HG02970 (cell line): Measurements from ENCODE around the gene LIMS2.

Experiments
- ATAC-seq: cut with Tn5 transposase; IDR thresholded peaks from one replicate; pipeline ENCODE4 v1.9.1; 2021; ENCODE audit warnings: mild to moderate bottlenecking, moderate library complexity, moderate number of reproducible peaks; ENCODE audit not compliant: unreplicated experiment, low FRiP score

LIMS2 gene

GRCh38 chr2:127701651-127702394 is 26.5 kb upstream of the LIMS2 start:
- ATAC-seq = peak; percentile 44

DNA sequence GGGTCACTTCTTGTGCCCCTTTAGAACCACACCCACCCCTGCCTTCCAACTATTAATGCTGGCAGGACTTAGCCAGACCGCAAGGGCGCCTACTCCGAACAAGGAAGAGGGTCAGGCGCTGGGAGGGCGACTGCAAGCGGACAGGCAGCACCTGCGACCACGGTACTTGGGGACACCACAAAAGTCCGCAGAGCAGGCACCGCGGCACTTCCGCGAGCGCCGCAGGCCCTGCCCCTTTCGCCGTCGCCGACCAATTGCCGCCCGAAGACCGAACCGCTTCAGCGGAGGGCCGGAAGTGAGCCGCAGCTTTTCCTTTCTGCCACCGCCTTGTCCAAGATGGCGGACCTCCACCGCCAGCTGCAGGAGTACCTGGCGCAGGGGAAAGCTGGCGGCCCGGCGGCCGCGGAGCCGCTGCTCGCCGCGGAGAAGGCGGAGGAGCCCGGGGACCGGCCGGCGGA is 25.9 kb upstream of the LIMS2 start, which contains the start of gene SFT2D3:
Gene SFT2D3 (plus strand): TSS at position 305 of the 458 bp plus-strand sequence. CDS start 32 bp downstream, at position 337.
- peak; percentile 66 for ATAC-seq

GRCh38 chr2:127700527-127701192 is 25.3 kb upstream of the LIMS2 start:
- ATAC-seq = peak; percentile 43

- ATAC-seq = no peak
Measured at GRCh38 chr2:127698553-127699355, 23.4 kb upstream of the LIMS2 start.

- no peak for ATAC-seq
Measured at GRCh38 chr2:127697482-127698180, 22.3 kb upstream of the LIMS2 start.

- ATAC-seq = no peak
Measured at GRCh38 chr2:127695491-127696472, 20.5 kb upstream of the LIMS2 start.

DNA sequence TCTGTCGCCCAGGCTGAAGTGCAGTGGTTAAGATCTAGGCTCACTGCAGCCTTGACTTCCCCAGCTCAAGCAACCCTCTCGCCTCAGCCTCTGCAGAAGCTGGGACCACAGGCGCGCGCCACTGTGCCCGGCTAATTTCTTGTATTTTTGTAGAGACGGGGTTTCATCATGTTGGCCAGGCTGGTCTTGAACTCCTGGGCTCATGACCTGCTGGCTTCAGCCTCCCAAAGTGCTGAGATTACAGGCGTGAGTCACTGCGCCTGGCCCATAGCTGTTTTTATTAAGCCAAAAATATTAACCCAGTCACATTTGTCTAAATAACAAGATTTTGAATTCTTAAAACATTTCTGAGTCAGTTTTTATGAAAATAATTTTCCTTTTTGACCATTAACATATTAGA is 19.7 kb upstream of the LIMS2 start:
- no peak for ATAC-seq

- no peak for ATAC-seq
Measured at GRCh38 chr2:127690696-127691095, 15.4 kb upstream of the LIMS2 start.

- ATAC-seq = no peak
Measured at GRCh38 chr2:127688405-127688804, 13.1 kb upstream of the LIMS2 start.

- ATAC-seq = no peak
Measured at GRCh38 chr2:127685410-127686080, 10.2 kb upstream of the LIMS2 start.

GRCh38 chr2:127683757-127684156 is 8.4 kb upstream of the LIMS2 start:
- ATAC-seq = no peak

GRCh38 chr2:127683056-127683455 is 7.7 kb upstream of the LIMS2 start:
- no peak for ATAC-seq

DNA sequence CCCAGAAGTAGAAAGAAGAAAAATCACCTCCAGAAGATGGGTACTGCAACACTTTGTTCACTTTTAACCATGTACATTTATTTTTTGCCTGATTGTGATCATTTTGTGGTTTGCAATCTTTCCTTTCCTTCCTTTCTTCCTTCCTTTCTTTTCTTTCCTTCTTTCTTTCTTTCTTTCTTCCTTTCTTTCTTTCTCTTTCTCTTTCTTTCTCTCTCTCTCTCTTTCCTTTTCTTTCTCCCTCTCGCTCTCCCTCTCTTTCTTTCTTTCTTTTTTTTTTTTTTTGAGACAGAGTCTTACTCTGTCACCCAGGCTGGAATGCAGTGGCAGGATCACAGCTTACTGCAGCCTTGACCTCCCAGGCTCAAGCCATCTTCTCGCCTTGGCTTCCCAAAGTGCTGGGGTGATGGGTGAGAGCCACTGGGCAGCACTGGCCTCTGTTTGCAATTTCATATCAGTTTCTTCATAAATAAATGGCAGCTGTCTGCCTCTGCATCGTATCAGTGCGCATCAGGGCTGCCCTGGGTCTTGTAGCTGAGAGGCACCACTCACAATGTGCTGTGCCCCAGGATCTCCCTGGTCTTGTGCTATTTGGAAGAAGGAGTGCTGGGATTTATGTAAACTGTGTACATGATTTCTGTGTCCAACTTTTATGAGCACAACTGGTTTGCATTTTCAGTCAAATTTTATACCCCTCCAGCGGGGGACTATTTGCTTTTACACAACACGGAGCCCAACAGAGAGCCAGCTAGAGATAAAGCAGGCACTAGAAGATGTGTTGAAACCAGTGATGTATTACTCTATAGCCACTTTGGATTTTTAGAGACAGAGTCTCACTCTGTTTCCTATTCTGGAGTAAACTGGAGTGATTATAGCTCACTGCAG is 6.9 kb upstream of the LIMS2 start:
- ATAC-seq = no peak

DNA sequence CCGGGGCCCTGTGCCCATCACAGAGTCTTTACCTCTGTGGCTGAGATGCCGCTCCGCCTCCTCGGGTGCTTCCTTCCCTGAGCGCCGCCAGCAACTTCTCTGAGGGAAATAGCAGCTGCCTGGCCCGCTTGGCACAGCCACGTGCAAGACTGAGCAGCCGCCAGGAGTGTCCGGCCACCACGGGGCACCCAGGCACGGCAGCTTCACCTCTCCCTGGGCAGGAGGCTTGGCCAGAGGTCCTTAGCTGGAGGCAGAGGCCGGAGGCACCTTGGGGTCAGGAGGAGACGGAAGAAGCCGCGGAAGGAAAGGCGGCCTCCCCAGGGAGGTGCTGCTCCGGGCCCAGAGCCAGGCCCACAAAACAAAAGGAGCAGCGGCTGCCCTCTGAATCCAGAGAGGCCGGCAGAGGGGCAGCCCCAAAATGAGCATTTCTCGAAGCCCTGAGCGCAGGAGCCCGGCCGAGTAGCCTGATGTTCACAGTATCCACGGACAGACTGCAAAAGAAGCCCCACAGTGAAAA is 6.0 kb upstream of the LIMS2 start:
- ATAC-seq = no peak

GRCh38 chr2:127680706-127681287 is 5.5 kb upstream of the LIMS2 start:
- ATAC-seq = no peak

- ATAC-seq = no peak
Measured at GRCh38 chr2:127679680-127680361, 4.5 kb upstream of the LIMS2 start.

DNA sequence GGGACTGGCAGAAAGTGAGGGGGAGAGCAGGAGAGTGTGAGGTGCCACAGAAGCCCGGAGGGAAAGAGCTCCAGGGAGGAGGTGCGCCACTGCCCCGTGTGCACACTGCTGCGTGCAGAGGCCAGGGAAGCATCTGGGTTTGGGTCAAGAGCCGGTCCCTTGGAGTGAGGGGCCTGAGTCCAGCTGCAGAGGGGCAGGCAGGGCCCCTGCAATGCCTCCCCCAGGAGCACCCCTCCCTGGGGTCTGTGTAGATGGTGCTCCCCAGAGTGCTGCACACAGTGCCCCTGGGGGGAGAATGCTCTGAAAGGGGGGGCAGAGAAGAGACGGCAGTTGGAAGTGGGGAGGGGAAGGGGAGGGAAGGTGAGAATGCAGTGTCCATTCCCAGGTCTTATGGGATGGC is 3.7 kb upstream of the LIMS2 start:
- no peak for ATAC-seq
